Measurements from ENCODE around the gene FRMD5. TPM values are rescaled to one million over a fixed set of nuclear protein-coding genes. Genes with fewer than 3 reads are reported as not detected.

FRMD5 gene
- polyA plus RNA-seq, 1 donor (not counting 4 experiments of a cell fraction or from before 2014, with no cell fraction given), result 7.3 TPM

- no peak overlapping the region for H3K9ac ChIP-seq (ENCODE audit: control insufficient read depth, extremely low read depth, insufficient read depth, low read length)
- H3K4me2 ChIP-seq (ENCODE audit: control insufficient read depth, extremely low read depth, insufficient read depth, low read depth, low read length), result no peak overlapping the region
- H3K4me1 ChIP-seq (ENCODE audit: control insufficient read depth, extremely low read depth, insufficient read depth, low read length), result no peaks in the 10 kb centered on the region
- H3K9me3 ChIP-seq (ENCODE audit: control insufficient read depth, low read depth, low read length), result no peaks in the 10 kb centered on the region
- H3K79me2 ChIP-seq (ENCODE audit: control insufficient read depth, insufficient read depth, low read length), result no peaks in the 10 kb centered on the region
- no peaks in the 10 kb centered on the region for H4K20me1 ChIP-seq (ENCODE audit: control insufficient read depth, extremely low read depth, insufficient read depth, low read length)
- TF ChIP-seq, protein P1, sequence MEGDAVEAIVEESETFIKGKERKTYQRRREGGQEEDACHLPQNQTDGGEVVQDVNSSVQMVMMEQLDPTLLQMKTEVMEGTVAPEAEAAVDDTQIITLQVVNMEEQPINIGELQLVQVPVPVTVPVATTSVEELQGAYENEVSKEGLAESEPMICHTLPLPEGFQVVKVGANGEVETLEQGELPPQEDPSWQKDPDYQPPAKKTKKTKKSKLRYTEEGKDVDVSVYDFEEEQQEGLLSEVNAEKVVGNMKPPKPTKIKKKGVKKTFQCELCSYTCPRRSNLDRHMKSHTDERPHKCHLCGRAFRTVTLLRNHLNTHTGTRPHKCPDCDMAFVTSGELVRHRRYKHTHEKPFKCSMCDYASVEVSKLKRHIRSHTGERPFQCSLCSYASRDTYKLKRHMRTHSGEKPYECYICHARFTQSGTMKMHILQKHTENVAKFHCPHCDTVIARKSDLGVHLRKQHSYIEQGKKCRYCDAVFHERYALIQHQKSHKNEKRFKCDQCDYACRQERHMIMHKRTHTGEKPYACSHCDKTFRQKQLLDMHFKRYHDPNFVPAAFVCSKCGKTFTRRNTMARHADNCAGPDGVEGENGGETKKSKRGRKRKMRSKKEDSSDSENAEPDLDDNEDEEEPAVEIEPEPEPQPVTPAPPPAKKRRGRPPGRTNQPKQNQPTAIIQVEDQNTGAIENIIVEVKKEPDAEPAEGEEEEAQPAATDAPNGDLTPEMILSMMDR (optimal IDR thresholded peaks at IDR 0.05 in 1 of 3, IDR thresholded peaks at IDR 0.05 in 1 of 3, conservative IDR thresholded peaks at IDR 0.05 in 1 of 3; ENCODE audit: extremely low read depth in 1 of 3, insufficient read depth in 2 of 3, low read length in 3 of 3), result no peak
- no peak for TF ChIP-seq EZH2 (IDR thresholded peaks at IDR 0.05; ENCODE audit: low read length)
- peaks cover 1 to 23% of the 10 kb centered on the region in 2 experiments for H3K36me3 ChIP-seq (ENCODE audit: control insufficient read depth in 2 of 2, extremely low read depth in 1 of 2, insufficient read depth in 2 of 2, low read length in 2 of 2)
- H3K9me1 ChIP-seq (ENCODE audit: control insufficient read depth, extremely low read depth, insufficient read depth, low read length), result no peaks in the 10 kb centered on the region
- H3K27ac ChIP-seq (ENCODE audit: control insufficient read depth, insufficient read depth, low read length), result no peak overlapping the region
- DNase-seq (ENCODE audit: low read depth, low spot score) (no peak), FAIRE-seq (no peak)
- no peak overlapping the region for H2AFZ ChIP-seq (ENCODE audit: control insufficient read depth, low read length)
- no peaks in the 10 kb centered on the region for H3K27me3 ChIP-seq (ENCODE audit: control insufficient read depth, extremely low read depth, insufficient read depth, low read length)
- H3K4me3 ChIP-seq (ENCODE audit: control insufficient read depth in 2 of 3, extremely low read depth in 1 of 3, insufficient read depth in 2 of 3, low read depth in 1 of 3, low read length in 3 of 3), result no peak overlapping the region
- dilution Hi-C loops (cut with MboI; ENCODE audit: extremely low pct_ligation_motif_present, low sequenced_read_pairs), result no loop called here
Observed at GRCh38 chr15:43883571-43883970, 311.5 kb downstream of the FRMD5 start.

GRCh38 chr15:43881944-43882343 is 313.1 kb downstream of the FRMD5 start:
- Histone ChIP-seq H3K36me3 (ENCODE audit: control insufficient read depth in 2 of 2, extremely low read depth in 1 of 2, insufficient read depth in 2 of 2, low read length in 2 of 2) (peaks cover 7 to 26% of the 10 kb centered on the region in 2 experiments), H3K9ac (ENCODE audit: control insufficient read depth, extremely low read depth, insufficient read depth, low read length) (no peak overlapping the region), H3K4me2 (ENCODE audit: control insufficient read depth, extremely low read depth, insufficient read depth, low read depth, low read length) (no peak overlapping the region), H4K20me1 (ENCODE audit: control insufficient read depth, extremely low read depth, insufficient read depth, low read length) (no peaks in the 10 kb centered on the region), H3K9me1 (ENCODE audit: control insufficient read depth, extremely low read depth, insufficient read depth, low read length) (no peaks in the 10 kb centered on the region), H3K4me1 (ENCODE audit: control insufficient read depth, extremely low read depth, insufficient read depth, low read length) (no peaks in the 10 kb centered on the region), H3K27ac (ENCODE audit: control insufficient read depth, insufficient read depth, low read length) (no peak overlapping the region), H3K27me3 (ENCODE audit: control insufficient read depth, extremely low read depth, insufficient read depth, low read length) (no peaks in the 10 kb centered on the region), H3K4me3 (ENCODE audit: control insufficient read depth in 2 of 3, extremely low read depth in 1 of 3, insufficient read depth in 2 of 3, low read depth in 1 of 3, low read length in 3 of 3) (no peak overlapping the region), H3K79me2 (ENCODE audit: control insufficient read depth, insufficient read depth, low read length) (no peaks in the 10 kb centered on the region), H3K9me3 (ENCODE audit: control insufficient read depth, low read depth, low read length) (no peaks in the 10 kb centered on the region), H2AFZ (ENCODE audit: control insufficient read depth, low read length) (no peak overlapping the region)
- no peak for DNase-seq (ENCODE audit: low read depth, low spot score)
- TF ChIP-seq EZH2 (IDR thresholded peaks at IDR 0.05; ENCODE audit: low read length), result no peak
- TF ChIP-seq, protein P1 (optimal IDR thresholded peaks at IDR 0.05 in 1 of 3, IDR thresholded peaks at IDR 0.05 in 1 of 3, conservative IDR thresholded peaks at IDR 0.05 in 1 of 3; ENCODE audit: extremely low read depth in 1 of 3, insufficient read depth in 2 of 3, low read length in 3 of 3), result peak; percentile 61 to 71 (median 64)
- no peak for FAIRE-seq
- dilution Hi-C loops (cut with MboI; ENCODE audit: extremely low pct_ligation_motif_present, low sequenced_read_pairs), result no loop called here

Data from keratinocyte (primary cell).